ENCODE measurements around the gene APLNR.

GRCh38 chr11:57219021-57219627 is 17.9 kb downstream of the APLNR start:
- TF ChIP-seq POLR2A (IDR thresholded peaks at IDR 0.05) (no peak), CTCF (IDR thresholded peaks at IDR 0.05) (no peak)

All from right lobe of liver (tissue), 4 donors.